HG03045 (cell line): ENCODE data around the gene DNAJC13.

Experiments
- ATAC-seq: cut with Tn5 transposase; IDR thresholded peaks from one replicate; pipeline ENCODE4 v1.9.1; 2021; ENCODE audit warnings: mild to moderate bottlenecking, moderate library complexity; ENCODE audit not compliant: unreplicated experiment

DNAJC13 gene

GRCh38 chr3:132570016-132570415 is 152.7 kb downstream of the DNAJC13 start:
- ATAC-seq: no peak

GRCh38 chr3:132573797-132574211 is 156.5 kb downstream of the DNAJC13 start:
- ATAC-seq: no peak

GRCh38 chr3:132587401-132587800 is 170.1 kb downstream of the DNAJC13 start:
- no peak for ATAC-seq
